Spleen (tissue), 11 donors: Measurements from ENCODE around the gene RPL39. TPM values are rescaled to one million over a fixed set of nuclear protein-coding genes. Genes with fewer than 3 reads are reported as not detected.

Source experiments
- DNase-seq: peaks from one replicate; pipeline ENCODE4 v3.0.0-alpha.2; 2020
- H3K27ac ChIP-seq, 8 donors: fragments of 200-600 bp; sonication (generic) in 7 of 8; 1 replicate in 4 of 8; 2 replicates in 4 of 8; pipeline versions ENCODE4 v1.5.0 to v1.8.0; 2016 to 2021; ENCODE audit warnings: inconsistent platforms in 4 of 8, mild to moderate bottlenecking in 4 of 8, moderate library complexity in 1 of 8
- H3K27me3 ChIP-seq, 7 donors: fragments of 200-600 bp; sonication (generic) in 6 of 7; replicated peaks in 1 of 7; 1 replicate in 4 of 7; 2 replicates in 3 of 7; pipeline versions ENCODE4 v1.5.0 to v1.8.0; 2016 to 2021; ENCODE audit warnings: inconsistent platforms in 3 of 7, mild to moderate bottlenecking in 1 of 7
- H3K36me3 ChIP-seq, 6 donors: fragments of 200-600 bp; sonication (generic) in 5 of 6; 1 replicate in 4 of 6; 2 replicates in 2 of 6; pipeline versions ENCODE4 v1.5.0 to v1.8.0; 2016 to 2021; ENCODE audit warnings: inconsistent platforms in 2 of 6
- H3K4me1 ChIP-seq, 6 donors: fragments of 200-600 bp; sonication (generic) in 5 of 6; 1 replicate in 3 of 6; 2 replicates in 3 of 6; pipeline versions ENCODE4 v1.5.0 to v1.8.0; 2016 to 2021; ENCODE audit warnings: inconsistent platforms in 3 of 6
- H3K4me3 ChIP-seq, 8 donors: fragments of 200-600 bp; sonication (generic) in 7 of 8; 1 replicate in 4 of 8; 2 replicates in 4 of 8; pipeline versions ENCODE4 v1.5.0 to v1.8.0; 2016 to 2021; ENCODE audit warnings: inconsistent platforms in 4 of 8, mild to moderate bottlenecking in 4 of 8, moderate library complexity in 2 of 8
- H3K9me3 ChIP-seq, 8 donors: fragments of 200-600 bp; sonication (generic) in 7 of 8; 1 replicate in 4 of 8; 2 replicates in 4 of 8; pipeline versions ENCODE4 v1.5.0 to v1.8.0; 2016 to 2021; ENCODE audit warnings: inconsistent platforms in 4 of 8
- CTCF ChIP-seq, 11 experiments: fragments of 200-600 bp in 7 of 11; fragments of 450-650 bp in 4 of 11; sonication (generic) in 4 of 11; IDR thresholded peaks in 8 of 11; conservative IDR thresholded peaks in 3 of 11; 1 replicate in 7 of 11; 2 replicates in 4 of 11; pipeline versions ENCODE4 v1.4.0 to v1.8.0; 2016 to 2021; ENCODE audit warnings: antibody characterized with exemption in 11 of 11, inconsistent platforms in 4 of 11, mild to moderate bottlenecking in 1 of 11
- POLR2A ChIP-seq, 3 donors: fragments of 450-650 bp; IDR thresholded peaks; one replicate each; pipeline ENCODE4 v1.5.1; 2017; ENCODE audit warnings: antibody characterized with exemption in 3 of 3, mild to moderate bottlenecking in 1 of 3
- POLR2AphosphoS5 ChIP-seq, 3 donors: sonication (generic); formaldehyde crosslinking; IDR thresholded peaks; one replicate each; pipeline ENCODE4 v1.5.1; 2017; ENCODE audit warnings: antibody characterized with exemption in 3 of 3
- WGBS, 5 donors: extraction: QIAGEN DNeasy Blood & Tissue Kit in 3 of 5; methylation state at CpG; one replicate each; pipeline versions ENCODE4 v1.1.5 to v1.1.7; 2013 to 2018; 5-methylcytosine and 5-hydroxymethylcytosine counted together
- intact Hi-C: fragments of 100-400 bp; cut with DNase I; formaldehyde crosslinking; loops from one replicate; pipeline ENCODE4 v1.15.0; 2023; ENCODE audit warnings: low total_unique reads
- polyA plus RNA-seq, 3 donors: library from polyadenylated mRNA; stranded (reverse); fragments of 200-250 nt; gene quantifications; one replicate each; pipeline ENCODE4 v1.2.1, GENCODE V29; 2013
- total RNA-seq, 7 donors: library from RNA; depleted of rRNA in 3 of 7; stranded (reverse); fragments of >200 nt in 3 of 7; fragmentation: NEBNext Ultra II Directional in 4 of 7; extraction: Animal tissue kit (Norgen Biotek cat#: 25700) in 4 of 7; gene quantifications; one replicate each; pipeline versions ENCODE4 v1.1.0 to v1.2.1, GENCODE V29; 2016 to 2021
- donor health status: healthy with polysubstance abuse.
- donor health status: DM: no; HTN: no; CAD: no; lungs with moderate emphysema.
- donor health status: DM: no; HTN: no; CAD: no.
- donor health status: Bipolar disorder and iron deficiency.
- donor health status: healthy.
- donor health status: DM: no; HTN: no; CAD: no.
- donor health status: DM: yes; HTN: yes; CAD: no.

RPL39 gene
- total and polyA plus RNA-seq, 10 donors = 1,435 to 18,857 (median 2,059) TPM

- Histone ChIP-seq H3K27ac (peak overlapping the region in 1 of 8 donors; percentile 33), H3K9me3 (no peaks in the 10 kb centered on the region), H3K4me3 (no peak overlapping the region), H3K4me1 (peaks cover 0 to 76% (median 13%) of the 10 kb centered on the region in 6 donors), H3K27me3 (peaks cover 0 to 5% (median 0%) of the 10 kb centered on the region in 7 donors), H3K36me3 (no peaks in the 10 kb centered on the region)
- 67 to 79% (median 68%) methylated on average over 6 of the region's 6 CpGs for WGBS, 5 donors
- intact Hi-C loops = no loop called here
- TF ChIP-seq POLR2A (IDR thresholded peaks at IDR 0.05) = no peak
- TF ChIP-seq CTCF (IDR thresholded peaks at IDR 0.05 in 8 of 11, conservative IDR thresholded peaks at IDR 0.05 in 3 of 11) = no peak
- no peak for TF ChIP-seq POLR2AphosphoS5 (IDR thresholded peaks at IDR 0.05)
- DNase-seq = peak; percentile 16
These were observed 27.5 kb downstream of the RPL39 start for GRCh38 chrX:119763836-119764387.

DNA sequence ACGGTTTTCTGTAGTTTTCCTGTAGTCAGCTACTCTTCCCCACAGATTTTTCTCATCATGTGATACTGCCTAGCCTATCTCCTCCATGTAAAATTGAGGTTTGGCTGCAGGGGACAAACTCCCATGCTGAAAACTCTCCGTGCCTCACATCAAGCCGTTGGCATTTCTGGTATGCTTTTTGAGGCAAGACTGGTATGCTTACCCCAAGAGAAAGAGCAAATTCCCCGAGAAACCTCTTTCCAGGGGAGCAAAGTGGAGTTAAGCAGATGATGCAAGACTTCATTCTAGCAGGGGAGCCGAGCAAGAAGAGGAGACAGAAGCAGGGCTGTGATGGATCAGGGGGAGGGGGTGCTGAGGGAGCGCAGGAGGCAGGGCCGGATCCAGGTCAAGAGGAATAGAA lies 28.2 kb downstream of the RPL39 start:
- TF ChIP-seq POLR2A (IDR thresholded peaks at IDR 0.05) (no peak), CTCF (IDR thresholded peaks at IDR 0.05 in 8 of 11, conservative IDR thresholded peaks at IDR 0.05 in 3 of 11) (no peak), POLR2AphosphoS5 (IDR thresholded peaks at IDR 0.05) (no peak)
- intact Hi-C loops = no loop called here
- H3K27me3 ChIP-seq = peaks cover 0 to 6% (median 0%) of the 10 kb centered on the region in 7 donors
- H3K9me3 ChIP-seq = no peaks in the 10 kb centered on the region
- no peak for DNase-seq
- peaks cover 0 to 78% (median 13%) of the 10 kb centered on the region in 6 donors for H3K4me1 ChIP-seq
- no peaks in the 10 kb centered on the region for H3K36me3 ChIP-seq
- no peak overlapping the region for H3K4me3 ChIP-seq
- H3K27ac ChIP-seq = peak overlapping the region in 1 of 8 donors; percentile 33
- WGBS, 5 donors = 64 to 80% (median 67%) methylated on average over 7 of the region's 7 CpGs

- H3K4me1 ChIP-seq = peaks cover 2 to 79% (median 16%) of the 10 kb centered on the region in 6 donors
- H3K36me3 ChIP-seq = no peaks in the 10 kb centered on the region
- peaks cover 0 to 6% (median 0%) of the 10 kb centered on the region in 7 donors for H3K27me3 ChIP-seq
- 53 to 69% (median 58%) methylated on average over 2 to 3 of the region's 3 CpGs for WGBS, 5 donors
- H3K4me3 ChIP-seq = no peak overlapping the region
- peak; percentile 75 for DNase-seq
- intact Hi-C loops = no loop called here
- TF ChIP-seq POLR2A (IDR thresholded peaks at IDR 0.05) = no peak
- no peak for TF ChIP-seq CTCF (IDR thresholded peaks at IDR 0.05 in 8 of 11, conservative IDR thresholded peaks at IDR 0.05 in 3 of 11)
- no peak for TF ChIP-seq POLR2AphosphoS5 (IDR thresholded peaks at IDR 0.05)
- H3K27ac ChIP-seq = no peak overlapping the region
- no peaks in the 10 kb centered on the region for H3K9me3 ChIP-seq
These were observed 28.7 kb downstream of the RPL39 start for GRCh38 chrX:119762718-119763117.

DNA sequence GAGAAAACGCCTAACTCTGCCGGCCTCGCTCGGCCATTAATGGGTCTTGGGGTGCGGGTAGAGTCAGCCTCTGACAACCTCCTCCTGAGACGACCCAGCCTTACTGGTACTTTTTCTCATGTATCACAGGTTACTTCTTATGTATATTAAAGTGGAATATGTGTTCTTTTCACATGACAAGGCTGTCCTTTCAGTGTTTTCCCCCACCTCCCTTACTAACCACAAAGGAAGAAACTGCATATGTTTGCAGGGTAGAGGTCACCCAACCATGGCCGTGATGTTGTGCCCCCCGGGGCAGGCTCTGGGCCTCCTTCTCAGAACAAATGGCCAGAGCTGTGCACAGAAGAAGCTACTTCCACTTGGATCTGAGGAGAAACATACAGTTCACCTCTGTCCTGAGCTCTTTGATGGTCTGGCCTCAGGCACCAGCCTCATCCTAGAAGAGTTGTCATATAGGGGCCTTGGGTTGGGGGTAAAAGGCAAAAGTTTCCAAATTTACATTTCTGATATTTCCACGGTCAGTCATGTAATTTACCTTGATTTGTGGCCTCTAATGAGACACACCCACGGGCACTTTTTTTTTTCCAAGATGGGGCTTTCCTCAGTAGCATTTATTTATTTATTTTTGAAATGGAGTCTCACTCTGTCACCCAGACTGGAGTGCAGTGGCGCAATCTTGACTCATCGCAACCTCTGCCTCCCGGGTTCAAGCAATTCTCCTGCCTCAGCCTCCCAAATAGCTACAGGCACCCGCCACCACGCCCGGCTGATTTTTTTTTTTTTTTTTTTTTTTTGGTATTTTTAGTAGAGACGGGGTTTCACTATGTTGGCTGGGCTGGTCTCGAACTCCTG lies 31.2 kb downstream of the RPL39 start:
- peaks cover 0 to 6% (median 0%) of the 10 kb centered on the region in 7 donors for H3K27me3 ChIP-seq
- H3K4me1 ChIP-seq = peaks cover 15 to 91% (median 40%) of the 10 kb centered on the region in 6 donors
- no peaks in the 10 kb centered on the region for H3K9me3 ChIP-seq
- TF ChIP-seq POLR2A (IDR thresholded peaks at IDR 0.05) (peak in 1 of 3 donors; percentile 24), CTCF (IDR thresholded peaks at IDR 0.05 in 8 of 11, conservative IDR thresholded peaks at IDR 0.05 in 3 of 11) (no peak), POLR2AphosphoS5 (IDR thresholded peaks at IDR 0.05) (peak in 2 of 3 donors; percentile 32 to 52)
- peak overlapping the region in 7 of 8 donors; percentile 77 to 91 (median 86) for H3K27ac ChIP-seq
- intact Hi-C loops = no loop called here
- H3K4me3 ChIP-seq = peak overlapping the region in 7 of 8 donors; percentile 48 to 81 (median 61)
- H3K36me3 ChIP-seq = no peaks in the 10 kb centered on the region
- peak; percentile 82 for DNase-seq
- WGBS, 5 donors = 48 to 73% (median 64%) methylated on average over 11 to 18 of the region's 18 CpGs
